Fibroblast of the aortic adventitia (primary cell): ENCODE measurements around the gene TCERG1. TPM values are rescaled to one million over a fixed set of nuclear protein-coding genes. Genes with fewer than 3 reads are reported as not detected.

Experiments used
- DNase-seq: peaks from one replicate; pipeline ENCODE4 v3.0.0-alpha.2; 2010; ENCODE audit warnings: low read depth
- H3K4me3 ChIP-seq: 2 replicates; pipeline ENCODE4 v1.5.1; 2011; ENCODE audit warnings: low read depth, mild to moderate bottlenecking, control low read depth, low read length, moderate library complexity
- CTCF ChIP-seq: IDR thresholded peaks from 2 replicates; pipeline ENCODE4 v1.5.1; 2011; ENCODE audit warnings: mild to moderate bottlenecking, low read length, control low read depth, inconsistent platforms; ENCODE audit not compliant: insufficient read depth
- total RNA-seq: library from RNA; depleted of rRNA; stranded (reverse); fragments of >200 nt; gene quantifications from 2 replicates; pipeline ENCODE4 v1.2.3, GENCODE V29; 2012; ENCODE audit warnings: low replicate concordance

Gene TCERG1
- total RNA-seq, 1 donor, result 66.4 TPM

- DNase-seq, result no peak
- no peak for TF ChIP-seq CTCF
- H3K4me3 ChIP-seq, result no peak overlapping the region
Measured at GRCh38 chr5:146521403-146522106, 74.4 kb downstream of the TCERG1 start.

GRCh38 chr5:146523698-146524097, 76.6 kb downstream of the TCERG1 start:
- no peak for TF ChIP-seq CTCF
- no peak overlapping the region for H3K4me3 ChIP-seq
- DNase-seq, result no peak

GRCh38 chr5:146527785-146528184, 80.7 kb downstream of the TCERG1 start:
- DNase-seq, result no peak
- no peak overlapping the region for H3K4me3 ChIP-seq
- TF ChIP-seq CTCF, result no peak

- TF ChIP-seq CTCF, result no peak
- H3K4me3 ChIP-seq, result no peak overlapping the region
- DNase-seq, result no peak
Measured at GRCh38 chr5:146528236-146528635, 81.1 kb downstream of the TCERG1 start.

- no peak for DNase-seq
- TF ChIP-seq CTCF, result no peak
Measured at GRCh38 chr5:146529984-146530383, 82.9 kb downstream of the TCERG1 start.

GRCh38 chr5:146533260-146533857, 86.2 kb downstream of the TCERG1 start:
- peak; percentile 63 for DNase-seq
- no peak overlapping the region for H3K4me3 ChIP-seq
- peak; percentile 86 for TF ChIP-seq CTCF

More at GRCh38 chr5:146529984-146530383, 82.9 kb downstream of the TCERG1 start:
- no peak overlapping the region for H3K4me3 ChIP-seq

GRCh38 chr5:146533882-146534281, 86.7 kb downstream of the TCERG1 start:
- TF ChIP-seq CTCF, result no peak

More at GRCh38 chr5:146533882-146534281, 86.7 kb downstream of the TCERG1 start:
- DNase-seq, result no peak
- H3K4me3 ChIP-seq, result no peak overlapping the region
